Endothelial cell of umbilical vein (primary cell): ENCODE data around the gene PCDH9. TPM values are rescaled to one million over a fixed set of nuclear protein-coding genes. Genes with fewer than 3 reads are reported as not detected.

Experiments used
- BruUV-seq: library from RNA; stranded (reverse); fragments of 400-500 nt; replicated peaks from 2 replicates; lab custom pipeline; 2021; lab: Mats Ljungman, UMichigan
- CTCF ChIA-PET: fragments of 300-600, 350-600 bp; sonication (Branson Sonifier 250); formaldehyde crosslinking; loops from one replicate; lab custom pipeline; 2021; ENCODE audit warnings: antibody characterized with exemption, inconsistent platforms; lab: Charles Lee
- POLR2A ChIA-PET: fragments of 300-600, 350-600 bp; sonication (Branson Sonifier 250); formaldehyde crosslinking; loops from one replicate; lab custom pipeline; 2021; ENCODE audit warnings: antibody characterized with exemption, inconsistent platforms; lab: Charles Lee
- DNase-seq: peaks from one replicate; pipeline ENCODE4 v3.0.0-alpha.2; 2011; ENCODE audit warnings: low read depth, low spot score
- FAIRE-seq: peaks from 2 replicates; lab custom pipeline; 2011; peaks lifted over from hg19 to GRCh38; lab: Jason Lieb, UNC
- H2AFZ ChIP-seq: 2 replicates; pipeline ENCODE4 v1.6.0; 2012; ENCODE audit warnings: low read depth, low read length, control low read depth, inconsistent platforms
- H3K27ac ChIP-seq: 2 replicates; pipeline ENCODE4 v1.5.1; 2011; ENCODE audit warnings: low read depth, mild to moderate bottlenecking, control low read depth, low read length, moderate library complexity; ENCODE audit not compliant: insufficient read depth
- H3K27me3 ChIP-seq, 2 experiments: 2 replicates each; pipeline versions ENCODE4 v1.6.0 to v1.6.1; 2011; ENCODE audit warnings: low read length in 2 of 2, mixed read lengths in 1 of 2; ENCODE audit not compliant: control insufficient read depth in 2 of 2, insufficient read depth in 2 of 2
- H3K36me3 ChIP-seq, 2 experiments: 2 replicates in 1 of 2; 3 replicates in 1 of 2; pipeline ENCODE4 v1.5.1; 2011; ENCODE audit warnings: low read length in 2 of 2, mild to moderate bottlenecking in 1 of 2, moderate library complexity in 1 of 2; ENCODE audit not compliant: control insufficient read depth in 2 of 2, insufficient read depth in 2 of 2; ENCODE audit errors: extremely low read depth in 1 of 2
- H3K4me1 ChIP-seq: 3 replicates; pipeline ENCODE4 v1.5.1; 2011; ENCODE audit warnings: mild to moderate bottlenecking, low read length; ENCODE audit not compliant: control insufficient read depth, insufficient read depth; ENCODE audit errors: extremely low read depth
- H3K4me2 ChIP-seq: 2 replicates; pipeline ENCODE4 v1.6.1; 2011; ENCODE audit warnings: low read length, control low read depth, mixed read lengths; ENCODE audit not compliant: insufficient read depth
- H3K4me3 ChIP-seq, 3 experiments: fragments of 200-600 bp in 1 of 3; sonication (generic), shearing (Covaris generic) in 1 of 3; replicated peaks in 1 of 3; 2 replicates each; pipeline ENCODE4 v1.5.1; 2011 to 2016; ENCODE audit warnings: control low read depth in 3 of 3, low read length in 3 of 3, mild to moderate bottlenecking in 2 of 3, inconsistent platforms in 1 of 3, low read depth in 1 of 3, moderate library complexity in 1 of 3; ENCODE audit not compliant: insufficient read depth in 1 of 3
- H3K79me2 ChIP-seq: 2 replicates; pipeline ENCODE4 v1.6.0; 2012; ENCODE audit warnings: low read length, inconsistent platforms; ENCODE audit not compliant: control insufficient read depth, insufficient read depth
- H3K9ac ChIP-seq: replicated peaks from 2 replicates; pipeline ENCODE3; 2011; ENCODE audit warnings: low read length, control low read depth; ENCODE audit not compliant: insufficient read depth; ENCODE audit errors: extremely low read depth
- H3K9me1 ChIP-seq: replicated peaks from 3 replicates; pipeline ENCODE4 v1.6.0; 2011; ENCODE audit warnings: mild to moderate bottlenecking, low read length; ENCODE audit not compliant: control insufficient read depth, insufficient read depth; ENCODE audit errors: extremely low read depth
- H3K9me3 ChIP-seq: replicated peaks from 2 replicates; pipeline ENCODE4 v1.5.1; 2012; ENCODE audit warnings: low read length, inconsistent platforms; ENCODE audit not compliant: control insufficient read depth, insufficient read depth
- H4K20me1 ChIP-seq: replicated peaks from 2 replicates; pipeline ENCODE3; 2011; ENCODE audit warnings: mild to moderate bottlenecking, low read length; ENCODE audit not compliant: control insufficient read depth, insufficient read depth; ENCODE audit errors: extremely low read depth
- FOS ChIP-seq: IDR thresholded peaks from 2 replicates; pipeline ENCODE4 v1.6.1; 2011; ENCODE audit warnings: mild to moderate bottlenecking, low read length, moderate library complexity, borderline replicate concordance; ENCODE audit not compliant: insufficient read depth
- MYC ChIP-seq: IDR thresholded peaks from one replicate; pipeline ENCODE4 v1.6.1; 2011; ENCODE audit warnings: mild to moderate bottlenecking, low read depth, low read length
- POLR2AphosphoS5 ChIP-seq: IDR thresholded peaks from 2 replicates; pipeline ENCODE4 v1.6.1; 2012; ENCODE audit warnings: low read depth, mild to moderate bottlenecking, control low read depth, low read length, moderate library complexity; ENCODE audit not compliant: insufficient read depth
- dilution Hi-C: fragments of 300-500 bp; cut with MboI; formaldehyde crosslinking; loops from one replicate; pipeline ENCODE4 v1.15.0; 2019; ENCODE audit warnings: low sequenced_read_pairs; ENCODE audit not compliant: extremely low pct_ligation_motif_present
- intact Hi-C: fragments of 100-400 bp; cut with micrococcal nuclease; formaldehyde crosslinking; loops from one replicate; pipeline ENCODE4 v1.10.0; 2022
- polyA plus RNA-seq, 4 experiments: library from polyadenylated mRNA; depleted of rRNA in 3 of 4; stranded (reverse) in 3 of 4; unstranded in 1 of 4; fragments of >200 nt; gene quantifications; 2 replicates each; pipeline versions ENCODE4 v1.2.1 to v1.2.3, GENCODE V29; 2011 to 2012; ENCODE audit warnings: missing spikeins in 1 of 4
- total RNA-seq: library from RNA; stranded (reverse); gene quantifications from 2 replicates; pipeline ENCODE4 v1.2.3, GENCODE V29; 2021
- TF ChIP-seq, protein P1 (sequence below), 2 donors: IDR thresholded peaks; 1 replicate in 1 of 2; 2 replicates in 1 of 2; pipeline ENCODE4 v1.5.1; 2011; ENCODE audit warnings: low read length in 2 of 2, mild to moderate bottlenecking in 2 of 2, moderate library complexity in 2 of 2, control low read depth in 1 of 2, inconsistent platforms in 1 of 2, low read depth in 1 of 2; ENCODE audit not compliant: insufficient read depth in 1 of 2; ENCODE audit errors: extremely low read depth in 1 of 2
- TF ChIP-seq, protein P2 (sequence below): IDR thresholded peaks from 2 replicates; pipeline ENCODE4 v1.6.1; 2011; ENCODE audit not compliant: insufficient read depth, insufficient read length

PCDH9 gene
- total and polyA plus RNA-seq, 2 donors (not counting 3 experiments of a cell fraction or from before 2014, with no cell fraction given): 1.1 to 5.2 TPM

DNA sequence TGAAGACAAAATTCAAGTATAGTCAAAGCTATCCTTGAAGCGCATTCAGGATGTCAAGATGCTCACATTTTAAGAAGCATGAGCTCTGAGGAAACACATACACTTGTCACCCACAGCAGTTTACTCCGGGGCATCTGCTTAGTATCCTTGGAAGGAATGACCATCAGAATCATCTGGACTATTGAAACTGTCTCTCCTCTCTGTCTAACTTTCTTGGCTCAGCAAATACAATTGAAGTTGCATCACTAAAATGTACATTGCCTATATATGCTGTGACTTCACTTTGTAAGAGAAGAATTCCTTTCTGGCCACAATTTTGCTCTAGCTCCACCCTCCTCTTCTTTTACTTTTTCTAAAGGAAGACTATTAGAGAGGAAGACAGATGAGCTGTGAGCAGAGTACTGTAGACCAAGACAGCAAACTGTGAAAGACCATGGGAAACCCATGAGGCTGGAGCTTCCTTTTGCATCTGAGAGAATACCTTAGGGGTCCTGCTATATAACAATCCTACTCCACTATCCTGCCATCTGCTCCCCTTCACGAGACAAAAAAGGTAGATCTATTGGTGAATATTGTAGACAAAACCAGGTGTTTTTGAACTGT lies 906.3 kb downstream of the PCDH9 start:
- H3K4me3 ChIP-seq: no peak overlapping the region
- H3K4me2 ChIP-seq: no peak overlapping the region
- no peaks in the 10 kb centered on the region for H3K4me1 ChIP-seq
- H3K36me3 ChIP-seq: no peaks in the 10 kb centered on the region
- H3K27ac ChIP-seq: no peak overlapping the region
- POLR2A ChIA-PET: no interaction called here
- H3K9ac ChIP-seq: no peak overlapping the region
- FAIRE-seq (no peak), DNase-seq (no peak)
- H3K27me3 ChIP-seq: no peaks in the 10 kb centered on the region
- CTCF ChIA-PET: no interaction called here
- no peaks in the 10 kb centered on the region for H4K20me1 ChIP-seq
- BruUV-seq: no TSS peak
- no peak overlapping the region for H2AFZ ChIP-seq
- TF ChIP-seq MYC (no peak), POLR2AphosphoS5 (no peak), FOS (no peak)
- TF ChIP-seq, protein P1, sequence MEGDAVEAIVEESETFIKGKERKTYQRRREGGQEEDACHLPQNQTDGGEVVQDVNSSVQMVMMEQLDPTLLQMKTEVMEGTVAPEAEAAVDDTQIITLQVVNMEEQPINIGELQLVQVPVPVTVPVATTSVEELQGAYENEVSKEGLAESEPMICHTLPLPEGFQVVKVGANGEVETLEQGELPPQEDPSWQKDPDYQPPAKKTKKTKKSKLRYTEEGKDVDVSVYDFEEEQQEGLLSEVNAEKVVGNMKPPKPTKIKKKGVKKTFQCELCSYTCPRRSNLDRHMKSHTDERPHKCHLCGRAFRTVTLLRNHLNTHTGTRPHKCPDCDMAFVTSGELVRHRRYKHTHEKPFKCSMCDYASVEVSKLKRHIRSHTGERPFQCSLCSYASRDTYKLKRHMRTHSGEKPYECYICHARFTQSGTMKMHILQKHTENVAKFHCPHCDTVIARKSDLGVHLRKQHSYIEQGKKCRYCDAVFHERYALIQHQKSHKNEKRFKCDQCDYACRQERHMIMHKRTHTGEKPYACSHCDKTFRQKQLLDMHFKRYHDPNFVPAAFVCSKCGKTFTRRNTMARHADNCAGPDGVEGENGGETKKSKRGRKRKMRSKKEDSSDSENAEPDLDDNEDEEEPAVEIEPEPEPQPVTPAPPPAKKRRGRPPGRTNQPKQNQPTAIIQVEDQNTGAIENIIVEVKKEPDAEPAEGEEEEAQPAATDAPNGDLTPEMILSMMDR (IDR thresholded peaks at IDR 0.05; ENCODE audit: extremely low read depth in 1 of 2, insufficient read depth in 1 of 2, low read depth in 1 of 2, low read length in 2 of 2): no peak
- TF ChIP-seq, protein P2, sequence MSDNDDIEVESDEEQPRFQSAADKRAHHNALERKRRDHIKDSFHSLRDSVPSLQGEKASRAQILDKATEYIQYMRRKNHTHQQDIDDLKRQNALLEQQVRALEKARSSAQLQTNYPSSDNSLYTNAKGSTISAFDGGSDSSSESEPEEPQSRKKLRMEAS: no peak
- intact Hi-C loops (no loop called here), dilution Hi-C loops (no loop called here)
- H3K9me1 ChIP-seq: no peaks in the 10 kb centered on the region
- H3K9me3 ChIP-seq: no peaks in the 10 kb centered on the region
- H3K79me2 ChIP-seq: no peaks in the 10 kb centered on the region

DNA sequence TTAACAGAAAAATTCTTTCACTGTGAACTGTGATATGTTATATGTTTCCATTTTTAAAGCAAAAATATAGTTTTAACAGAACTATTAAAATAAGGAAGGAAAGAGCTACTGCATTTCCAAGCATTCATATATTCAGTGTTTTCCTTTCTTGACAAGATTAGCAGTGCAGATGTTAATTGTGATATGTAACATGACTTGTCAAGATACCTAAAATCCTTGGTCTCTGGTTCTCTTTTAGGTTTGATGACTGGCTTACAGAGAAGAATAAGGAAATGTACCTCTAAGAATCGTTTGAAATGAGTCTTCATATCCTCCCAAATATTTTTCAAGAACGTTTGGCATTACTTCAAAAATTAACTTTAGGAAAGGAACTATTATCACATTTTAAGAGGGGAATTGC lies 907.2 kb downstream of the PCDH9 start:
- ChIA-PET CTCF (no interaction called here), POLR2A (no interaction called here)
- intact Hi-C loops (no loop called here), dilution Hi-C loops (no loop called here)
- no peak for FAIRE-seq
- Histone ChIP-seq H3K27me3 (no peaks in the 10 kb centered on the region), H3K4me3 (no peak overlapping the region), H3K79me2 (no peaks in the 10 kb centered on the region), H3K27ac (no peak overlapping the region), H4K20me1 (no peaks in the 10 kb centered on the region), H3K36me3 (no peaks in the 10 kb centered on the region), H3K9me3 (no peaks in the 10 kb centered on the region), H3K4me1 (no peaks in the 10 kb centered on the region), H2AFZ (no peak overlapping the region), H3K9me1 (no peaks in the 10 kb centered on the region), H3K4me2 (no peak overlapping the region), H3K9ac (no peak overlapping the region)
- BruUV-seq: no TSS peak
- no peak for DNase-seq
- TF ChIP-seq, protein P2: no peak
